PC-9 (cell line): ENCODE results near the gene AKR1C1. TPM values are rescaled to one million over a fixed set of nuclear protein-coding genes. Genes with fewer than 3 reads are reported as not detected.
"Not testable (repeated sequence)": the region's sequence is repeated elsewhere in the genome, so short reads cannot be mapped to it uniquely, and the experiment has no call there.

Experiments
- BruUV-seq: library from RNA; stranded (reverse); fragments of 400-500 nt; replicated peaks from 2 replicates; lab custom pipeline; 2021; lab: Mats Ljungman, UMichigan
- CTCF ChIA-PET: fragments of 300-600 bp; sonication (Branson Sonifier 250); formaldehyde crosslinking; loops from one replicate; lab custom pipeline; 2022; ENCODE audit warnings: antibody characterized with exemption; lab: Charles Lee
- POLR2A ChIA-PET: fragments of 300-600 bp; sonication (Branson Sonifier 250); formaldehyde crosslinking; loops from one replicate; lab custom pipeline; 2022; ENCODE audit warnings: antibody characterized with exemption; ENCODE audit not compliant: unreplicated experiment; lab: Charles Lee
- DNase-seq, 2 experiments: peaks; one replicate each; pipeline versions ENCODE4 v3.0.0 to v3.0.0-alpha.2; 2015 to 2022; ENCODE audit warnings: mixed read lengths in 1 of 2
- H2AFZ ChIP-seq: fragments of 200-600 bp; sonication (generic); 2 replicates; pipeline ENCODE4 v1.8.1; 2017; ENCODE audit warnings: antibody characterized with exemption
- H3F3A ChIP-seq: fragments of 200-600 bp; sonication (generic); 2 replicates; pipeline ENCODE4 v1.8.1; 2017; ENCODE audit warnings: antibody characterized with exemption, mild to moderate bottlenecking, low read depth; ENCODE audit not compliant: insufficient read depth
- H3K27ac ChIP-seq: fragments of 200-600 bp; sonication (generic); 2 replicates; pipeline ENCODE4 v1.6.1; 2016; ENCODE audit warnings: mixed run types
- H3K27me3 ChIP-seq: fragments of 200-600 bp; sonication (generic); 2 replicates; pipeline ENCODE4 v1.6.1; 2016; ENCODE audit warnings: low read depth, mixed run types; ENCODE audit not compliant: insufficient read depth
- H3K36me3 ChIP-seq: fragments of 200-600 bp; sonication (generic); 2 replicates; pipeline ENCODE4 v1.6.1; 2016; ENCODE audit warnings: low read depth, mixed run types
- H3K4me1 ChIP-seq: fragments of 200-600 bp; sonication (generic); replicated peaks from 2 replicates; pipeline ENCODE4 v1.6.1; 2016; ENCODE audit warnings: mixed run types; ENCODE audit not compliant: insufficient read depth
- H3K4me2 ChIP-seq: fragments of 200-600 bp; sonication (generic); 2 replicates; pipeline ENCODE4 v1.6.1; 2017; ENCODE audit warnings: mixed run types
- H3K4me3 ChIP-seq: fragments of 200-600 bp; sonication (generic); 2 replicates; pipeline ENCODE4 v1.6.1; 2016; ENCODE audit warnings: mixed run types
- H3K79me2 ChIP-seq: fragments of 200-600 bp; sonication (generic); 2 replicates; pipeline ENCODE4 v1.6.1; 2017; ENCODE audit warnings: low read depth, mixed run types
- H3K9me2 ChIP-seq: fragments of 200-600 bp; sonication (generic); 2 replicates; pipeline ENCODE4 v1.8.1; 2017; ENCODE audit warnings: mild to moderate bottlenecking; ENCODE audit not compliant: insufficient read depth
- H3K9me3 ChIP-seq: fragments of 200-600 bp; sonication (generic); 2 replicates; pipeline ENCODE4 v1.8.1; 2016; ENCODE audit warnings: low read depth; ENCODE audit not compliant: insufficient read depth
- H4K20me1 ChIP-seq: fragments of 200-600 bp; sonication (generic); 2 replicates; pipeline ENCODE4 v1.8.1; 2017; ENCODE audit not compliant: insufficient read depth
- intact Hi-C: fragments of 100-400 bp; cut with micrococcal nuclease; formaldehyde crosslinking; loops from one replicate; pipeline ENCODE4 v1.10.0; 2022; ENCODE audit not compliant: unreplicated experiment
- total RNA-seq: library from RNA; stranded (reverse); gene quantifications from 2 replicates; pipeline ENCODE4 v1.2.3, GENCODE V29; 2021
- TF ChIP-seq, protein P1 (sequence below): fragments of 200-600 bp; sonication (generic); conservative IDR thresholded peaks from 2 replicates; pipeline ENCODE4 v1.6.1; 2017; ENCODE audit warnings: mixed run types, antibody characterized with exemption, mild to moderate bottlenecking, moderate library complexity

The AKR1C1 gene
- total RNA-seq, 1 experiment from 2014 or later, result 1,313 TPM

DNA sequence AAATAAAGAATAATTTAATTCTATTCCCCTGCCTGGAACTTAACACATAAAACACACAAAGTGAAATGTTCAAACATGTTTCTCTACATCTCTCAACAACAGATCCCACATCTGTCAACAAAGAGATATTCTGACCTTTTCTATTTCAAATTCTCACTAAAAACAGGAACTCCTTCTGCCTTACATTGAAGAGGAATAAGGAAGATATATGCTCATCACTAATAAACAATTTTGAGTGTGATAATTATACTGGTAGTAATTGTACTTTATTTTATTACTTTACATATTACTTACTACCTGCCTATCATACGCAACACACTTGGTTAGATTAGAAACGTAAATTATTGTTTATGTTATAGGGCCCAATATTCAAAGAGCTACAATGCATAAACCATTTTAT lies 27.0 kb downstream of the AKR1C1 start:
- ChIA-PET POLR2A (no interaction called here), CTCF (no interaction called here)
- H3K27ac ChIP-seq, result peak overlapping the region; percentile 19
- no peaks in the 10 kb centered on the region for H3K9me3 ChIP-seq
- no TSS peak for BruUV-seq
- intact Hi-C loops, result no loop called here
- H3K36me3 ChIP-seq, result peaks cover 23% of the 10 kb centered on the region
- no peaks in the 10 kb centered on the region for H3K79me2 ChIP-seq
- TF ChIP-seq, protein P1, sequence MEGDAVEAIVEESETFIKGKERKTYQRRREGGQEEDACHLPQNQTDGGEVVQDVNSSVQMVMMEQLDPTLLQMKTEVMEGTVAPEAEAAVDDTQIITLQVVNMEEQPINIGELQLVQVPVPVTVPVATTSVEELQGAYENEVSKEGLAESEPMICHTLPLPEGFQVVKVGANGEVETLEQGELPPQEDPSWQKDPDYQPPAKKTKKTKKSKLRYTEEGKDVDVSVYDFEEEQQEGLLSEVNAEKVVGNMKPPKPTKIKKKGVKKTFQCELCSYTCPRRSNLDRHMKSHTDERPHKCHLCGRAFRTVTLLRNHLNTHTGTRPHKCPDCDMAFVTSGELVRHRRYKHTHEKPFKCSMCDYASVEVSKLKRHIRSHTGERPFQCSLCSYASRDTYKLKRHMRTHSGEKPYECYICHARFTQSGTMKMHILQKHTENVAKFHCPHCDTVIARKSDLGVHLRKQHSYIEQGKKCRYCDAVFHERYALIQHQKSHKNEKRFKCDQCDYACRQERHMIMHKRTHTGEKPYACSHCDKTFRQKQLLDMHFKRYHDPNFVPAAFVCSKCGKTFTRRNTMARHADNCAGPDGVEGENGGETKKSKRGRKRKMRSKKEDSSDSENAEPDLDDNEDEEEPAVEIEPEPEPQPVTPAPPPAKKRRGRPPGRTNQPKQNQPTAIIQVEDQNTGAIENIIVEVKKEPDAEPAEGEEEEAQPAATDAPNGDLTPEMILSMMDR, result no peak
- no peaks in the 10 kb centered on the region for H3K27me3 ChIP-seq
- DNase-seq, result no peak
- no peak overlapping the region for H3K4me3 ChIP-seq
- H3K4me2 ChIP-seq, result no peak overlapping the region
- no peak overlapping the region for H2AFZ ChIP-seq
- H4K20me1 ChIP-seq, result no peaks in the 10 kb centered on the region
- H3K9me2 ChIP-seq, result no peaks in the 10 kb centered on the region
- peaks cover 63% of the 10 kb centered on the region for H3F3A ChIP-seq
- H3K4me1 ChIP-seq, result no peaks in the 10 kb centered on the region

DNA sequence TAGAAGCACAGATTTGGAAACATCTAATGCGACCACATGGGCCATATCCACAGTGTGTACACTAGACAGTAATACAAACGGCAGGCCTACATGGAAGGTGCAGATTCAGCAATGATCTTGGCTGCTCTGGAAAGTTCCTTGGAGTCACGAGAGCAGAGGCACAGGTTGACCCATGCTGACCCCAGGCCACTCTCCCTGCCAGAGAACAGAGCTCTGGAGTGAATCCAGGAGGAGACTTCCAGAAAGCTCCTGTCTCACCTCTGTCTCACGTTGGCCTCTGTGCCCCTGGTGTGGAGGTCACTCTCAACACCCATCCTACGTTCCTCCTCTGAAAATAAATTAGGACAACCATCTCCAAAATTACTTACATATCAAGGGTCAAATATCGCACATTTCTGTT lies 28.2 kb downstream of the AKR1C1 start:
- H3K4me3 ChIP-seq, H3K4me2 ChIP-seq, POLR2A ChIA-PET, H3K4me1 ChIP-seq, H3K79me2 ChIP-seq, H3K9me2 ChIP-seq, H2AFZ ChIP-seq, H3K9me3 ChIP-seq, intact Hi-C loops, H3K27me3 ChIP-seq, DNase-seq, H4K20me1 ChIP-seq, CTCF ChIA-PET: not testable (repeated sequence)
- Histone ChIP-seq H3F3A (peaks cover 50% of the 10 kb centered on the region), H3K27ac (peak overlapping the region; percentile 19; the same call in 1 of the 2 replicates), H3K36me3 (peaks cover 23% of the 10 kb centered on the region)
- BruUV-seq, result TSS peak; percentile 17

GRCh38 chr10:4992564-4992963 lies 29.3 kb downstream of the AKR1C1 start:
- H3K9me2 ChIP-seq, H3K27me3 ChIP-seq, H3K4me1 ChIP-seq, POLR2A ChIA-PET, DNase-seq, H3K79me2 ChIP-seq, CTCF ChIA-PET, H3K27ac ChIP-seq, intact Hi-C loops, H3K9me3 ChIP-seq, BruUV-seq, H3K4me3 ChIP-seq, H2AFZ ChIP-seq, H4K20me1 ChIP-seq, H3K4me2 ChIP-seq: not testable (repeated sequence)
- Histone ChIP-seq H3F3A (peaks cover 51% of the 10 kb centered on the region), H3K36me3 (peaks cover 27% of the 10 kb centered on the region)

DNA sequence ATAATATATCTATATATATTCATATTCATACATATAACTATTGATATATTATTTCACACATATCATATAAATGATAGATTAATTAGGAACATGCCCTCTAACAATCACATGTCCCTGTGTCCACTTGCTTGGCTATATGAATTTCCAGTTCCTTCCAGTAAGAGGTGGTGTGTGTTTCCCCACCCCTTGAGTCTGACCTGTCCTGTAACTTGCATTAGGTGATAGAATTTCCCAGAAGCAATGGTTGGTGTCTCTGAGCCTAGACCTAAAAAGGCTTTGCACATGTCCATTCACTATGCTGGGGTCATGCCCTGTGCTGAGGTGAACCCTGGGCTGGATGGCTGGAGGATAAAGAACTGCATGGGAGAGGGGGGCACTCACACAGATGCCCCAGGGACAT lies 31.0 kb downstream of the AKR1C1 start:
- POLR2A ChIA-PET, CTCF ChIA-PET, H3K9me2 ChIP-seq, H3K4me1 ChIP-seq, BruUV-seq, intact Hi-C loops, H4K20me1 ChIP-seq, H3K9me3 ChIP-seq, H2AFZ ChIP-seq, DNase-seq, H3K4me3 ChIP-seq, H3K27me3 ChIP-seq: not testable (repeated sequence)
- Histone ChIP-seq H3F3A (peaks cover 44% of the 10 kb centered on the region), H3K79me2 (peaks cover 18% of the 10 kb centered on the region), H3K4me2 (peak overlapping the region; percentile 28; the same call in 1 of the 2 replicates), H3K36me3 (peaks cover 24% of the 10 kb centered on the region), H3K27ac (0 out of 2 replicates have a peak overlapping the region, but pooled peaks have one; percentile 29)
